ENCODE data around the gene LCN12.

DNA sequence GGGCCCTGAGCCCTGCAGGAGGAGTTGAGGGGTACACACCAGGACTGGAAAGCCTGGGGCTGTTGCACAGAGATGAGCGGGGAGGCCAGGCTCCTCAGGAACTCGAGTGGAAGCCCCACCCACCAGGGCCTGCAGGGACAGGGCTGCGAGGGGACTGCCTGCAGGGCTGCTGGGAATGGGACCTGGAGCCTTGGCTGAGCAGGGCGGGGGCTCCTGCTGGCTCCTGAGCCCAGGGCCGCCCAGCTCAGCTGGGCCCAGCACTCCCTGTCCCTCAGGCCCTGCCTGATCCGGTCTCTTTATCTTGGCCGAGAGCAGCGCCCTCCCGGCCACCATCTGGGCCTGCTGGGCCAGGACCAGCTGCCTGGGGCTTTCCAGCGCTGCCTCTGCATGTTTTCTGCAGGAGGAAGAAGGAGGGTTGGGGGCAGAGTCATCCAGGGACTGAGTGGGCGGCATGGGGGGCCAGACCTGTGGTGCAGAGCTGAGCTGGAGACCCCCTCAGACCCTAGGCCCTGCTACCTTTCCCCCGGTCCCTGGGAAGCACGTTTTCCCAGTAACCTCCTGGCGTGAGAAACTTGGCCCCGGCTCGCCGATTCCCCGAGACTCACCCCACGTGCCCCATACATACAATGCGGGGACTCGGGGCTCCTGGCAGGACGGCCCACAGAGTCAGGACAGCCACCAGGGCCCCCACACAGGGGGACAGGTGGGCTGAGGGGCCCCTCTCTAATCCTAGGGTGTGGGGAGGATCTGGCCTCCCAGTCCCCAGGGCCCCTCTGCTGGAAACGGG is 9.4 kb downstream of the LCN12 start:
- TF ChIP-seq GATA2 (IDR thresholded peaks at IDR 0.05; ENCODE audit: low read depth, low read length), result no peak
- no peak for TF ChIP-seq GATA3 (IDR thresholded peaks at IDR 0.05; ENCODE audit: low read depth, low read length)

Measured in SH-SY5Y (cell line).